Activated effector memory CD4-positive, alpha-beta T cell treated with anti-CD3 and anti-CD28 coated beads, Interleukin-2, amount 50 U/mL, for 16 hours (primary cell): ENCODE results near the gene ELOVL6.
"Not testable (repeated sequence)": the region's sequence is repeated elsewhere in the genome, so short reads cannot be mapped to it uniquely, and the experiment has no call there.

Experiments
- DNase-seq: peaks from one replicate; pipeline ENCODE4 v3.0.0-alpha.2; 2020

ELOVL6 gene

DNA sequence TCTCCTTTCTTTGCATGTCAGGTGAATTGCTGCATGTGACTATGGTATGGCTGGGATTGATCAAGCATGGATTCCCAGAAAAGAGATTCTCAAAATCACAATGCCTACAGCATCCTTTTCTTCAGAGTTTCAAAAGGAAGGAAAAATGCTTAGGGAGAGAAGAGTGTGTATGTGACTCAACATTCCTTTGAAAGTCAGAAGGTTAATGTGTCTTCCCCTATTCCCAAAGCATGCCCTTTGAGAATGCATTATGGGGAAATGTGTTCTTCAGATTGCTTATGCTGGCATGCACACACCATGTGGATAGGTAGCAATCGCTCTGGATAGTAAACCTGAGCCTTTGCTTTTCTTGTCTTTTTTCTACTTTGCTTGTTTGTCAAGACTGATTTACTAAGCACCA is 78.5 kb downstream of the ELOVL6 start:
- DNase-seq = no peak

DNA sequence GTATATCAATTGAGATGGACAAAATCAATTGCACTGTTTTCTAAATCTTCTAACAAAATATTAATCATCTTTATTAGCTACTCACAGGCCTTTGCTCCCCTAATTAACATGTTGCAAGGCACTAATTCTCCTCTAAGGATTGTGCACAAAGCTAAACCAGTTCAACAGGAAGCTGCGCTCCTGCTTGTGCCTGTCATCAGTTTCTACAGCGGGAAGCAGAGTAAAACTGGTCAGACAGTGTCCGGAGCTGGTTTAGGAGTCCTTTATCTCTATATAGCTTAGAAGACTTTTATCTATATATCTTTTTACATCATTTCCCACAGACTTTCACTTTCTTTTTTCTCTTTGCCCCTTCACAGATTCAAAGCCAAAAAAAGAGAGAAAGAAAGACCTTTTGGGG is 79.1 kb downstream of the ELOVL6 start:
- DNase-seq = no peak

DNA sequence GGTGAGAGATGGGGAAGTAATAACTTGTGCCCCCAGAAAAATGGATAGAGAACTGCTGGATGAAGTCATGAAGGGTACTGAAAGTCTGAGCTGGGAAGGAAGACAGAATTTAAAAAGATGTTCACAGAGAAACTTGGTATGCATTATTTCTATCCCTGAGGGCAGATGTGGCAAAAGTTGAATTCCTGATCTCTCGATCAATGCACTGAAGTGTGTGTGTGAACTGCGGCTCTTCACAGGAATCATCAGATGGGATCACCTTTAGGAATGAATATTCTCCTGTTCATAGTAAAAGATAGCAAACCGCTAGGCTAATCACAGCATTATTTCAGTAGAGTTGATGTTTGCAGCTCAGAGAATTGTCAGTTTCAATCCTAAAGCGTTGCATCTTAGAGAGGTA is 86.4 kb downstream of the ELOVL6 start:
- no peak for DNase-seq

DNA sequence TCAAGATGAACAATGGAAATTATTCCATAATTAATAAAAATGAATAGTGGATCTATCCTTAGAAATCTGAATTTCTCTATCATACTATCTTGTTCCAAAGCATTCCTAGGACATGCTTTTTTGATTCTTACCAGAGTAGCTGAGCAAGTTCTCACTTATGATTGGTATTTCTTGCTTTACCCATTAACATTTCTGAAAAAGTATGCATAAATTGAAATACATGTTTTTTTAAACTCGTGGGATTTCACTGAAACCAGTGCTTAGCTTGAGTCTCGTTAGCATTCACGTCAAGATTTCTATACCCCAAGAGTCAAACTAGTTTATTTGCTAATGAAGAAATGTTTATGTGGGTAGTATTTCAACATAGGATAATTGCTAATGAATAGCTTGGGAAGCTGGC is 89.0 kb downstream of the ELOVL6 start:
- no peak for DNase-seq

DNA sequence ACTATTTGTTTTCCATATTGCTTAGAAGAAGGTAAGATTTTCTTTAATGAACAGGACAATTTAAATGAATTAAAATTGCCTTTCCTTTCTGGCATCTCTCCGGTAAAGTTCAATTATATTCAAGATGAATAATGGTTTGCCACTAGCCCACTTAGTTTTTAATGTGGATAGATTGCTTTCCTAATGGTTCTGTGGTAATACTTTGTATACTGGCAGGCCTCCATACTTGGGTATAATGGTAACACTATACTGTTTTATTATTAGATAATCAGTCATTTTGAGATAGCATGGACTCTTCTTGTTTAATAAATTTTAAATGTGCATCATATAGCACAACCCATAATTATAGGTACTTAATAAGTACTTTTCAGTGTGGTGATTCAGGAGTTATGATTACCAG is 89.5 kb downstream of the ELOVL6 start:
- DNase-seq = no peak

DNA sequence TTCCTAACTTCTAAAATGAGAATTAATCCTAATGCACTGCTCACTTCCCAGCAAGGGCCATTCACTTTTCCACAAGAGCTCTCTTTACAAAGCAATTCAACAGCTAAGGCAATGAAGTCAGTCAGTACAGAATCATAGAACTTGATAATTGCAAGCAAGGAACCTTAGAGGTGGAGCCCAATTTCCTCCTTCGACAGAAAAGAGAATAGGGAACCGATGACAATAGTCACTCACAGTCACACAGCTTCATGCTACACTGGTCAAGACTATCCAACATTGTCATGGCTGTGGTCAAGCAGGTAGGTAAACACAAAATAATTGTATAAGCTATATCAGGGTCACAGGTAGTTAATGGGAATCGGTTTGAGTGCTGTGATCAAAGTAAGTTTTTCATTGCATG is 90.0 kb downstream of the ELOVL6 start:
- DNase-seq = no peak

DNA sequence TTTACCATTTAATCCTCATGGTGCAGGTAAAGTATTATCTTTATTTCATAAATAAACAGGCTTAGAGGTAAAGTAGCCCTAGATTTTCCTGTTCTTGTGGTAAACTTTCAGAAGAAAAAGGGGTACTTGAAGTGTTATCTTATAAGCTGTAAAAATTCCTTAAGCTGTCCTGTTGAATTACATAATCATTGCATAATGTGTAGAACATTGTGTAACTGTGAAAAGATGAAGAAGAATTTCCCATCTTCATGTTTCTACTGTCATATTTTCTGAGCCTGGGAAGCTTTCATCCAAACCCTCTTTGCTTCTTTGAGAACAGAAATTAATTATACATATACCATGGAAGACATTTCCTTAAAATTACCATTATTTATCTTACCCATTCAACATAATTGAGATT is 90.5 kb downstream of the ELOVL6 start:
- no peak for DNase-seq

DNA sequence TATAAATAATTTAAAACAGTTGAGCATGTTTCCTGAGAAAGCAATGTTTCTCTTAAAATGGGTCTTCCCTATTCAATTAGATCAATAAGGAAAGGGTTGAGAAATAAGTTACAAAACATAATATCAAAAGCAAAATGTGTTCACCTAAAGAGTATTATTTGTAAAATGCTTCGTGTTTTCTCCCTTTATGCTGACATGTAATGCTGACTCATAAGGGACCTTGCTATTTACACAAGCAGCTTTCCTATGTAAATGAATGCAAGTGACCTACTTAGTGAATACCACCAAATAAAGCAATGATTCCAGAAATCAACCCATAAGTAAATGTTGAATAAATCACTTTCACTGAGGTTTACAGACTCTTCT is 91.5 kb downstream of the ELOVL6 start:
- no peak for DNase-seq

DNA sequence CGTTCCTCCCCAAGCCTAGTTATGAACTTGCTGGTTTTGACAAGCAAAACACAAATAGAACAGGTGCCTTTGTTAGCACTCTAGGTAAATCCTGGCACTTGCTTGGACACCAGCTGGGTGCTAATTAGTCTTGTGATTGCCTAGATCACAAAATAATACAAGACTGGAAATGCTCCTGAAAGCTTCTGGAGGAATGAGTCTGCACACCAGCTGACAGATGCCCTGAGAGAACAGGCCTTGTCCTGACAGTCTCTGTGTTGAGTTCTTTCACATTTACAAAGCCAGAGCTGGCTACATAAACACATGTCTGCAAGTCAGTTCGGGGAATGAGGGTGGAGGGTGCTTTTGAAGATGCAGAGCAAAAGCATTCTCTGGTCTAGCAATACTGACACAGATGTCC is 93.8 kb downstream of the ELOVL6 start:
- DNase-seq = no peak

DNA sequence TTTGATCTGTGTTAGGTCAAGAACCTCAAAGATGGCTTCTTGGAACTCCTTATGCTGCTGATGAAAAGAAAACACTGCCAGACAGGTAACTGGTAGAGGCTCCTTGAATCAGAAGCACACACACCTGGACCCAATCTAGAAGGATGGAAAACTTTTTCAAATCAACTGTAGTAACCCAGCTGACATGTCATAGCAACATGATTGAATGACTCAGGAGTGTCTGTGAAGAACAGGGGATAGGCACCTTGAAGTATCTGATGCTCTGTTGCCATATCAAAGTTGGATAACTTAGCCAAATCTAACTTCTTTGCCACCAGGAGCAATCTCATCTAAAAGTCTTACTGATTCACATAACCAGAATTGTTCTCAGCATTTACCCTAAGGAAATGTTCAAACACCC is 98.8 kb downstream of the ELOVL6 start:
- DNase-seq = no peak

DNA sequence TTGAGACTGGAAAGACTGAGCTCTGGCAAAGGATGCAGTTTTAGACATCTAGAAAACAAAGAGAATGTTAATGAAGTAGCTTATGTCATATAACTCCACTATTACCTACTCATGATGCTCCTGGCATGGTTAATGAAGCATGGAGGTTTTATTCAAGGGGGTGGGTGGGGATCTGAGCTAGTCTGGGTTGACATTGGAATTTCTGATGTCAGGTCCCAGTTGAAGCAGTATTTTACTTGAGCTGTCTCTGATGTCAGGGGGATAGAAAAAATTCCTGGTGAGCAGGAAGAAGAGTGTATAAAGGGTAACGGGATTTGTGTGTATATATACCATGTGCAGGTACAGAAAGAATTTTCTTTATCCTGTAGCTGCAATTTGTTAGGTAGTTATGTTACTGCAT is 102.0 kb downstream of the ELOVL6 start:
- no peak for DNase-seq

DNA sequence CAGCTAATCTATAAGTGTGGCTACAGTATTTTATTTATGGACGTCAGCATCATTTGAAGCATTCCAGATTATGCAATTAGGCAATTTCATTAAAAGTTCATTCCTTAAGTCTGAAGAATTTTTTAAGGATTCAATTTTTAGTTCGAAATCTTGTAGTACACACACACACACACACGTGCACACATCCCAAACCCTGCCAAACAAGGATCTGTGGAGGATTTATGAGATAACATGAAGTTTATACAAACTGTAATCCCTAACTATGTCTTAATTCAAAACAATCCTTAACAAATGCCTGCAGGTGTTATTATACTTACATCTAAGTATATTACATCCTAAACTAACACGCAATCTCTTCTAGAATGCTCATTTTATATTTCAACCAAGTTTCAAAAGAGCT is 105.8 kb downstream of the ELOVL6 start:
- DNase-seq = no peak

DNA sequence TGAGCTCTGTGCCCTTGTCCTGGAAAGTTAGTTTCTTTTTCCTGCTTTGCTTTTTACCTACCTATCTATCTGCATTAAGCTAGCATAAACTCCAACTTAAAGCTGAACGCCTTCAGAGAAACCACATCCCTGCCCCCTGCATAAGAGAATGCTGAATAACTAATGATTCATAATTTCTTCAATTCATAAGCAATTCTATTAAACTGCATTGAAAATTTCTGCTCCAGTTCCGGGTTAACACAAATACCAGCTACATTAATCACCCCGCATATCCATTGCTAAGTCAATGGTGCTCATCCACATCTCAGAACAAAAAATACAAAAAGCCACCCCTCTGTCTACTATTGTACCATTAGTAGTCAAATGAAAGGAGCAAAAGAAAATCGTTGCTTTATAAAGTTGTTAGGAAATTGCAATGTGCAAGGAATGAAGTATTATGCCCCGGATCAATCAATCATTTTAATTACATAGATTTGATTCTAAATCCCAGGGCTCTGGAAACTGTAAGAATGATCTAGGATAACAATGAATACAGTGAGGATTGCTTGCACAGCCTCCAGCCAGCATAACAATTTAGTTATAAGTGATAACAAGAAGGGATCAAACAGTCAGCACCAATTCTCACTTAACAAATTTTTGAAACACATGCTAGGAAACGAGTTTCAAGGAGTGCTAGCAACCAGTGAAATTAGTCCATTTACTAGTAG is 106.8 kb downstream of the ELOVL6 start:
- no peak for DNase-seq

DNA sequence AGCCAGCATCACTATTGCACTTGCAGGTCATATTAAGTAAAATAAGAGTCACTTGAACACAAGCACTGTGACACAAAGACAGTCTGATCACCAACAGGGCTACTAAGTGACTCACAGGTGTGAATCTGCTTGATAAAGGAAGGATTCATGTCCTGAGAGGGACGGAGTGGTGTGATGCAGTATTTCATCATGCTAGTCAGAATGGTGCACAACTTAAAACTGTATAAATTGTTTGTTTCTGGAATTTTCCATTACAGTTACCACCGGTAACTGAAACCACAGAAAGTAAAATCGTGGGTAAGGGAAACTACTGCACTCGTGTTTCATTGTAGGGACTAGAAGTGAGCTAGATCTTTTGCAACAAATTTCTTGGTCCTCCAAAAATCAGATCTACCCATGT is 109.7 kb downstream of the ELOVL6 start:
- no peak for DNase-seq

DNA sequence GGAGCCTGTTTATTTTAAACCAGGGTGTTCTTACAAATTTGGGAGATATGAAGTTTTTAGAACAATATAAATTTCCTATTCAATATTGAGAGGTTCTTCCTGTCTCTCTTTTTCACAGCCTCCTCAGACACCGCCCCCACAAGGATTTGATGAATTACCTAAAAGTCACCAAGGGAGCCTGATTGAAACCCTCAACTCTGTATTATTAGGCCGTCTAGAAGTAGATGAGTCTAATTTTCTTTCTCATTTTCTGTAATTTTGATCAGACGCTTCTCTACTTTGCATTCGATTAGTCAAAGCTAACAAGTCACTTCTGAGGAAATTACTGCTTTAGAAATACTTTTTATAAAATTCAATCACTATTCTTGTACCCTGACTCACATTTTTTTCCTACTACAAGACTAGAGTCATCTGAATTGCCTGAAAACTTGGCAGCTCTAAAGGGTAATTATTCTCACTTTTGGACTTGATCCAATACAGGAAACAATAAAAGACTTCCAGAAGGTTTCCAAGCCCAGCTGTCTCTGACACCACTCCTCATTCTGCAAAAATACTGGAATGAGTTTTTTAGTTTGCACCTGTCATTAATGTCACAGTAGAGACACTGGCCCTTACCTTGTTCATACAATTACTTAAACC is 111.2 kb downstream of the ELOVL6 start:
- DNase-seq = no peak

DNA sequence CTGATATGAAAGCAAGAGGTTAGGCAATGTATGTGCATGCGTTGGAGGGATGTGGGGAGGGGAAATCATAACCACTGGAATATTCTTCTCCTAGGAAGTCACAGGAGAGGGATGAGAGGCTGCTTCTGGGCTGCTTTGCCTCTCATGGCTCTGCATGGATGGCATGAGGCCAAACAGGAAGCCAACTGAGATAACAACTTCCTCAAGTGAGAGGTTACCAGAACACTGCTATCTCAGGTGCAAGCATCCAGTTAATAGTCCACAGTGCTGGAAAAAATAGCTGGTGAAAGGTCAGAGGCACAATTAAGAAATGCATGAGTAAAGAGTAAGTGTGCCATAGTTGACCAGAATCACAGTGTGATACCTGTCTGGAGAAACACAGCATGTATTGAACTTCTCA is 113.3 kb downstream of the ELOVL6 start:
- peak; percentile 64 for DNase-seq

DNA sequence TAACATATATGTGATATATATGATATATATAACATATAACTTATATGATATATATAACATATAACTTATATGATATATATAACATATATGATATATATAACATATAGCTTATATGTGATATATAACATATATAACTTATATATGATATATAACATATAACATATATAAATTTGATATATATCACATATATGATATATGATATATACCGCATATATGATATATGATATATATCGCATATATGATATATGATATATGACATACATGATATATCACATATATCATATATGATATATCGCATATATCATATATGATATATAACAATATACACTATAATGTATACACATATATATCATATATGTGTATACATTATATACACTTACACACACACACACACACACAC is 114.3 kb downstream of the ELOVL6 start:
- DNase-seq = no peak

DNA sequence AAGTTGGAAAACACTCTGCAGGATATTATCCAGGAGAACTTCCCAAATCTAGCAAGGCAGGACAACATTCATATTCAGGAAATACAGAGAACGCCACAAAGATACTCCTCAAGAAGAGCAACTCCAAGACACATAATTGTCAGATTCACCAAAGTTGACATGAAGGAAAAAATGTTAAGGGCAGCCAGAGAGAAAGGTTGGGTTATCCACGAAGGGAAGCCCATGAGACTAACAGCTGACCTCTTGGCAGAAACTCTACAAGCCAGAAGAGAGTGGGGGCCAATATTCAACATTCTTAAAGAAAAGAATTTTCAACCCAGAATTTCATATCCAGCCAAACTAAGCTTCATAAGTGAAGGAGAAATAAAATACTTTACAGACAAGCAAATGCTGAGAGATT is 120.3 kb downstream of the ELOVL6 start:
- not testable (repeated sequence) for DNase-seq

DNA sequence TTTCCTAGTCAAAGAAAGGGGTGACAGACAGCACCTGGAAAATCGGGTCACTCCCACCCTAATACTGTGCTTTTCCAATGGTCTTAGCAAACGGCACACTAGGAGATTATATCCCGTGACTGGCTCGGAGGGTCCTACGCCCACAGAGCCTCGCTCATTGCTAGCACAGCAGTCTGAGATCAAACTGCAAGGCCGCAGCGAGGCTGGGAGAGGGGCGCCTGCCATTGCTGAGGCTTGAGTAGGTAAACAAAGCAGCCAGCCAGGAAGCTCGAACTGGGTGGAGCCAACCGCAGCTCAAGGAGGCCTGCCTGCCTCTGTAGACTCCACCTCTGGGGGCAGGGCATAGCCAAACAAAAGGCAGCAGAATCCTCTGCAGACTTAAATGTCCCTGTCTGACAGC is 121.6 kb downstream of the ELOVL6 start:
- DNase-seq = not testable (repeated sequence)

DNA sequence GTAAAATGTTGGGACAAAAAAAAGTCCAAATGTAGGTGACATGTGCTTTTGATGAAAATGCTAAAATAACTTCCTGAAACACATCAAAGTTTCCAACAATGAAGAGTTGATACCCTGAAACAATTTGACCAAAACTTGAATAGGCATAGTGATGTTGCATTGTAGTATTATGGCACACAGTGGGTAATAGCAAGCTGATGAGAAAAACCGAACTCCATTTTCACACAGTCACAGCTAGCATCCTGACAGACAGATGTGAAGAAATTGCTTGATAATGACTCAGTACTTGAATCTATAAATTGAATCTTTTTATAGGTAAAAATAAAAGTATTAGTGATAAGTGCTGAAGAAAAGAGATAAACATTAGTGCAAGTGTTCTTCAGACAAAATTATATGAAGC is 122.5 kb downstream of the ELOVL6 start:
- no peak for DNase-seq

DNA sequence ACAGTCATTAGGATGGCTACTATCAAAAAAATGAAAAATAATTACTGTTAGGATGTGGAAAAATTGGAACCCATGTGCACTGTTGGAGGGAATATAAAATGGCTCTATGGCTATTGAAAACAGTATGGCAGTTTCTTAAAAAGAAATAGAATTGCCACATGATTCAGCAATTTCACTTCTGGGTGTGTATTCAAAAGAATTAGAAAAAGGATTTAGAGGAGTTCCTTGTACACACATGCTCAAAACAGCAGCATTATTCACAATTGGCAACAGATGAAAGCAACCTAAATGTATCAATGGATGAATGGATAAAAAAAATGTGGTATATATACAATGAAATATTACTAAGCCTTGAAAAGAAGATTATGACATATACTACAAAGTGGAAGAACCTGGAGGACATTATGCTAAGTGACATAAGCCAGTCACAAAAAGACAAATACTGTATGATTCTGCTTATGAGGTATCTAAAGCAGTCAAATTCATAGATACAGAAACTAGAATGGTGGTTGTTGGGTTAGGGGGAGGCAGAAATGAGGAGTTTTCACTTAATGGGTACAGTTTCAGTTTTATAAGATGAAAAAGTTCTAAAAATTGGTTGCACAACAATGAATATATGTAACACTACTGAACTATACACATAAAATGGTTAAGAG is 123.2 kb downstream of the ELOVL6 start:
- no peak for DNase-seq

DNA sequence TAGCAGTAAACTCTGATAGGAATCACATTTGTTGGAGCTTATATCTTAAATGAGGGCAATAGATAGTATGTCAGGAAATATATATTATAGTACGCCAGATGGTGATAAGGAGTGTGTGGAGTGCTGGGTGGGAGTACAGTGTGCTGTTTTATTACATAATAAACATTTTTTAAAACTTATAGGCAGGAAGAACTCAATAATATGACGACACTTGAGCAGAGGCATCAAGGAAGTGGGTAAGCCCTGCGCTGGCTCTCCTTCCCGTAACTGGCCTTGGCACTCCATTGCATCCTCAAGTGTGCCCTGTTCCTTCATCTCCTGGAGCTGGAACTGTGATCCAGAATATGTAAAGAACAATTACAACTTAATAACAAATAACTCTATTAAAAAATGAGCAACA is 123.8 kb downstream of the ELOVL6 start:
- no peak for DNase-seq

DNA sequence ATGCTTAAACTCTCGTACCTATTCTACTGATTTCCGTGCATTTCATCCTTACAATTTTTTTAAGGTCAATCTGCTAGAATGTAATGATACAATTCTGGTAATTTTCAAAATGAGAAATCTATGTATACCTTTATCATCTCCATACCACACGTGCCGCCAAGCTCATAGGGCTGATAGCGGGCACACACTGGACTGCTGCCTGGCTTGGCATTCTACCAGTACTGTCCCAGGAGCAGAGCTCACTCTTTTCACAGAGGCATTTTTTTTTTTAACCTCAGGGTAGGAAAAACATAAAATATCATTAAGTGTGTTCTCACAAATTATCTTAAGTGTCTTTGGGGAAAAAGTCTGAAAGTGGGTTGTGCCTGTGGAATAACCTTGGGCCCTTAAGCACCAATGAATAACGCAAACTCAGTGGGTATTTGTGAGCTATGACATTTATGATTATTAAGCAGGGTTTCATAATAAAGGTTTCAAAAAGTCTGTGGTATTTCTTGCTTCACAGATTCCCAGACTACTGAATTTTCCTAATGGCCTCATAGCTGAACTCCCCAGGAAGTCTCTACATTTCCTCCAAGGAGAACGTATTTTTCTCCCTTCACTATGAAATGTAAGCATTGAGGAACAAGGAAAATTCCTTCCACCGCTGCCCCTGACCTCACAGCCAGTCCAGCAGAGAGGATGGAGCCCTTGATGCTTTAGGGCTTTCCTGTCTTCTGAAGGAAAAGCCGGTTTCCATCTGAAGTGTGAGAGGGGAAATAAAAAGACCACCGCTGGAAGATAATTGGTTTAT is 125.2 kb downstream of the ELOVL6 start:
- DNase-seq = no peak

DNA sequence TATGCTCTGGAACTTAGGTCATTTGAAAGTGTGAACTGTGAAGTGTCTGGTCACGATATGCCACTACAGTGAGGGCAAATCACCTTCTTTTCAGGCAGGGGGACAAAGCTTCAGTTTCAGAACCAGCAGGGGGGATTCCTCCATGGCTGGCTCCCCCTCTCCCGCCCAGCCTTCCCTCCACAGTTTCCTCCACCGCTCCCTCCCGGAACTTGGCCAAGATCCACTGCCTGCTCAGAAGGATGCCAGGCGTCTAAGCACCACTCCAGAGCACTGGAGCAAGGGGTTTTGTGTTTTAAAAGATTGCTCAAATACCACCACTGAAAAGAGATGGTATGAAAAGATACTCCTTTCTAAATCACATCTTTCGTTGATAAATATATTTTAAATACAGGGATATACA is 126.9 kb downstream of the ELOVL6 start:
- DNase-seq = no peak
